GM21447 (cell line): ENCODE data around the gene ZFP36L1.

Source experiments
- ATAC-seq: cut with Tn5 transposase; IDR thresholded peaks from one replicate; pipeline ENCODE4 v1.9.1; 2021; ENCODE audit not compliant: unreplicated experiment

ZFP36L1 gene

DNA sequence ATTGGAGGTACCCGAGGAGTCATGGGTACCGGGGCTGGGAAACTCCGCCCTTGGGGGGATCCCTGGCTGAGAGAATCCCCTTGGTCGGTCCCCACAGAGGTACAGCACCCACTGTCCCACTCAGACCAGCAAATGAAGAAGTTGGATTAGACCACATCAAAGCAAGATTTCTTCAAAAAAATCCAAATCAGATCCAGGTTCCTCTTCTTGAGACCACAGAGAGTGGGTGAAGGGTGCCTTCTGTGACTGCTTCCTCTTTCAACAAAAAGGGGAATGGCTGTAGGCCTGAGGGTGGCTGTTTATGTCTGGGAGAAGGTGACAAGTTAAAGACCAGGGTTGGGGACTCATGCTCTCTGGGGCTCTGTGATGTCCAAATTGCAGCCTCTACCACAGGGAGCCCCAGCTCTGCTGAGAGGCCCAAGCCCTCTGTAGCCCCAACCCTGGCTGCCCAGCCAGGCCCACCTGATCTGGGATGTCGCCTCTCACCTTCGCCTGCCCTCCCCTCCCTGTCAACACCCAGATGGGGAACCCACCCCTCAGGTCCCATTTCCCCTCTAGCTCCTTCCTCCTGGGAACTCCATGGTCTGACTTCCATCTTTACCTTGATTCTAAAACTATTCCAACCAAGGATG, 50.9 kb downstream of the ZFP36L1 start:
- peak; percentile 77 for ATAC-seq

DNA sequence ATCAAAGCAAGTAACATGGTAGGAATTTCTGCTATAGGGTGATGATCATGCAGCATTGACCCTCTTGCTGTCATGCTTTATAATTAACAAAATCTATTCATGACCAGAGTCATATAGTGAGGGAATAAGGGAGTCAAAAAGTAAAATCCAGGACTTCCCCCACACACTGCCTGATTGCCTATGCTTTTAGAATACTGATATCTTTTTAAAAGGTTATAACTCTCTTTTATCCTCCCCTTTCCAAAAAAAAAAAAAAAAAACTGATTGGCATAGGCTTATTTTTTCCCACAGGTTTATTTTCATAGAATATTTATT, 51.4 kb downstream of the ZFP36L1 start:
- ATAC-seq: no peak

DNA sequence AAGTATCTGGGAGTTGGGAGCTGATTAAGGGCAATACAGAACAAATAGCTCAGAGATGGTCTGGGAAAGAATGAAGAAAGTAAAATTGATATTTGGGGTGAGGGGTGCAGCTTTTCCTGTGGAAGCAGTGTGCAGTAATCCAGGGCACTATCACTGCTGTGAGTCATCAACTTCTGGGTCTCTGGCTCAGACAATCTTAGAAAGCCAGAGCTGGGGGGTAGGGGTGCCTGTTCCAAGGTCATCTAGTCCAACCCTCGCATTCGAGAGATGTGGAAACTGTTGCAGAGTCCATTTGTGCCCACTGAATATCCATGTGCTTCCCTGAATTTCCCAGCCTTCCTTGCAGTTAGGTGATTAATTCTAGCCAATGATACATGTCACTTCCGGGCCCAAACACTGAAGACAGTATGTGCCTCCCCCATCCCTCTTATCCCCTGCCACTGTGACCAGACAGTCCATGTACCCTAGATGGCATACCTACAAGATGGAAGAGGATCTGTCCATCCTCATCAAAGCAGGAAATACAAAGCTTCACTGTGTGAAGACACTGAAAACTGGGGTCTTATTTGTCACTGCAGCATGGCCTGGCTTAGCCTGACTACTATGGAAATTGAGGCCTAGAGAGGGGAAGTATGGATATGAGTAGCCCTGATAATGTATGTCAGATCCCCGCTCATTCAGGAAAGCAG, 51.9 kb downstream of the ZFP36L1 start:
- no peak for ATAC-seq

GRCh38 chr14:68739701-68740100, 53.2 kb downstream of the ZFP36L1 start:
- no peak for ATAC-seq

- ATAC-seq: no peak
Observed at GRCh38 chr14:68738559-68738958, 54.3 kb downstream of the ZFP36L1 start.
